ENCODE measurements around the gene MUTYH.

DNA sequence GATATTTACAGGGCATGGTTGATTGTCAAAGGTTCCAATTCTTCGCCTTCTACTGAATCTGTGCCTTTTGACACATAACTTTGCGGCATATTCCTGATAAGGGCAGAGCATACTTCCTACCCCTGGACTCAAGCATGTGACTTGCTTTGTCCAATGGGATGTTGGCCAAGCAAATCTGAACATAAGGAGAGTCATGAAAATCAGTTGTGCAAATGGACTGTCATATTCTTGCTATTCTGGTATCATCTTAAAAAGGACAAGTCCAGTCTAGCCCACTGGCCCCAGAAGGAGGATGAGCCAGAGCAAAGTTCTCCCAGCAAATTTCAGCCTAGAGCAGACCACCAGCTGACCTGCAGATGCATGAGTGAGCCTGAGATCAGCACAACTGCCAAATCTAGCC lies 41.0 kb upstream of the MUTYH start:
- TF ChIP-seq CTCF (IDR thresholded peaks at IDR 0.05 in 4 of 5, conservative IDR thresholded peaks at IDR 0.05 in 1 of 5), result no peak
- no peak for TF ChIP-seq POLR2A (IDR thresholded peaks at IDR 0.05)
